Vagina (tissue), 2 donors: ENCODE data around the gene ZBED3.

ENCODE experiments used
- POLR2AphosphoS5 ChIP-seq, 2 donors: sonication (generic); formaldehyde crosslinking; IDR thresholded peaks; one replicate each; pipeline ENCODE4 v1.9.0; 2017; ENCODE audit warnings: antibody characterized with exemption in 2 of 2, mild to moderate bottlenecking in 2 of 2, low read depth in 1 of 2; ENCODE audit not compliant: insufficient read depth in 1 of 2
- TF ChIP-seq, protein P1 (sequence below), 3 experiments: fragments of 450-650 bp in 2 of 3; fragments of 200-600 bp in 1 of 3; sonication (generic) in 1 of 3; IDR thresholded peaks; one replicate each; pipeline ENCODE4 v1.5.1; 2017 to 2019; ENCODE audit warnings: antibody characterized with exemption in 3 of 3, mild to moderate bottlenecking in 2 of 3, moderate library complexity in 2 of 3

DNA sequence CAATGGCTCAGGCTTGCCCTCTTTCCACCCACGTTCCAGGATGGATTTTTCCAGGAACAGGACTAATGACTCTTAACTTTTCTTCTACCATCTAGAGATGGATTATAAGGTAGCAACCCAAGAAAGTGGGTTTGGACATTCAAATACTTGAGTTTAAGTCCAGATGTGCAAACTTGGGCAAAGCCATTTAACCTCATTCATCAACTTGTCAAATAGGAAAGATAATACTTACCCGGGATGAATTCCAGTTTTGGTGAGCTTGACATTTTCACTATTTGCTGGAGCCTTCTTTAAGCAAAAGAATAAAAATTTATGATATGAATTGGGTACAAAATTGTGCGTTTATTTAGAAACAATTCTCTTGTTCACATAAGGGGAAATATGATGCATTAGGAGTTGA, 44.3 kb upstream of the ZBED3 start:
- TF ChIP-seq, protein P1, sequence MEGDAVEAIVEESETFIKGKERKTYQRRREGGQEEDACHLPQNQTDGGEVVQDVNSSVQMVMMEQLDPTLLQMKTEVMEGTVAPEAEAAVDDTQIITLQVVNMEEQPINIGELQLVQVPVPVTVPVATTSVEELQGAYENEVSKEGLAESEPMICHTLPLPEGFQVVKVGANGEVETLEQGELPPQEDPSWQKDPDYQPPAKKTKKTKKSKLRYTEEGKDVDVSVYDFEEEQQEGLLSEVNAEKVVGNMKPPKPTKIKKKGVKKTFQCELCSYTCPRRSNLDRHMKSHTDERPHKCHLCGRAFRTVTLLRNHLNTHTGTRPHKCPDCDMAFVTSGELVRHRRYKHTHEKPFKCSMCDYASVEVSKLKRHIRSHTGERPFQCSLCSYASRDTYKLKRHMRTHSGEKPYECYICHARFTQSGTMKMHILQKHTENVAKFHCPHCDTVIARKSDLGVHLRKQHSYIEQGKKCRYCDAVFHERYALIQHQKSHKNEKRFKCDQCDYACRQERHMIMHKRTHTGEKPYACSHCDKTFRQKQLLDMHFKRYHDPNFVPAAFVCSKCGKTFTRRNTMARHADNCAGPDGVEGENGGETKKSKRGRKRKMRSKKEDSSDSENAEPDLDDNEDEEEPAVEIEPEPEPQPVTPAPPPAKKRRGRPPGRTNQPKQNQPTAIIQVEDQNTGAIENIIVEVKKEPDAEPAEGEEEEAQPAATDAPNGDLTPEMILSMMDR (IDR thresholded peaks at IDR 0.05) = no peak
- TF ChIP-seq POLR2AphosphoS5 (IDR thresholded peaks at IDR 0.05; ENCODE audit: insufficient read depth in 1 of 2, low read depth in 1 of 2) = no peak
